CD4-positive, alpha-beta memory T cell (primary cell): Measurements from ENCODE around the gene VEGFA. TPM values are rescaled to one million over a fixed set of nuclear protein-coding genes. Genes with fewer than 3 reads are reported as not detected.

Experiments
- CTCF ChIA-PET: fragments of 350-600 bp; sonication (Branson Sonifier 250); formaldehyde crosslinking; loops from one replicate; lab custom pipeline; 2021; ENCODE audit warnings: inconsistent platforms; ENCODE audit not compliant: partially characterized antibody; lab: Charles Lee
- POLR2A ChIA-PET: fragments of 350-600 bp; sonication (Branson Sonifier 250); formaldehyde crosslinking; loops from one replicate; lab custom pipeline; 2021; ENCODE audit not compliant: partially characterized antibody; lab: Charles Lee
- DNase-seq, 5 donors: peaks; one replicate each; pipeline versions ENCODE4 v3.0.0 to v3.0.0-alpha.2; 2020 to 2022; ENCODE audit warnings: mixed read lengths in 1 of 5
- H3K27ac ChIP-seq: one replicate; pipeline ENCODE4 v1.7.0; 2013; ENCODE audit warnings: low read depth, low read length
- H3K27me3 ChIP-seq: 2 replicates; pipeline ENCODE4 v1.7.0; 2013; ENCODE audit warnings: mild to moderate bottlenecking, low read length, moderate library complexity; ENCODE audit not compliant: insufficient read depth
- H3K36me3 ChIP-seq: 2 replicates; pipeline ENCODE4 v1.7.0; 2013; ENCODE audit warnings: mild to moderate bottlenecking, low read length, moderate library complexity; ENCODE audit not compliant: insufficient read depth
- H3K4me1 ChIP-seq: 2 replicates; pipeline ENCODE4 v1.7.0; 2013; ENCODE audit warnings: mild to moderate bottlenecking, low read length, moderate library complexity; ENCODE audit not compliant: insufficient read depth
- H3K4me3 ChIP-seq, 2 donors: one replicate each; pipeline ENCODE4 v1.7.0; 2013; ENCODE audit warnings: low read length in 2 of 2, mild to moderate bottlenecking in 1 of 2
- H3K9me3 ChIP-seq, 2 donors: one replicate each; pipeline ENCODE4 v1.7.0; 2013; ENCODE audit warnings: low read length in 2 of 2, control low read depth in 1 of 2; ENCODE audit not compliant: control insufficient read depth in 1 of 2
- H3K27ac Mint-ChIP-seq, 7 donors: one replicate each; pipeline ENCODE4 v1.8.0; 2020 to 2021; ENCODE audit warnings: mixed read lengths in 7 of 7, mild to moderate bottlenecking in 6 of 7, inconsistent platforms in 3 of 7, moderate library complexity in 3 of 7
- H3K27me3 Mint-ChIP-seq, 2 donors: one replicate each; pipeline ENCODE4 v1.8.0; 2020 to 2021; ENCODE audit warnings: mixed read lengths in 2 of 2
- H3K36me3 Mint-ChIP-seq, 2 donors: one replicate each; pipeline ENCODE4 v1.8.0; 2020 to 2021; ENCODE audit warnings: mixed read lengths in 2 of 2, inconsistent platforms in 1 of 2, mild to moderate bottlenecking in 1 of 2
- H3K4me1 Mint-ChIP-seq, 4 donors: one replicate each; pipeline ENCODE4 v1.8.0; 2020 to 2021; ENCODE audit warnings: mixed read lengths in 4 of 4, mild to moderate bottlenecking in 1 of 4
- H3K4me3 Mint-ChIP-seq, 8 donors: one replicate each; pipeline ENCODE4 v1.8.0; 2020 to 2021; ENCODE audit warnings: mixed read lengths in 8 of 8, mild to moderate bottlenecking in 7 of 8, moderate library complexity in 6 of 8, inconsistent platforms in 3 of 8
- H3K9me3 Mint-ChIP-seq, 8 donors: one replicate each; pipeline ENCODE4 v1.8.0; 2020 to 2021; ENCODE audit warnings: mixed read lengths in 8 of 8, mild to moderate bottlenecking in 5 of 8, inconsistent platforms in 3 of 8, moderate library complexity in 1 of 8
- intact Hi-C: fragments of 100-400 bp; cut with micrococcal nuclease; formaldehyde crosslinking; loops from one replicate; pipeline ENCODE4 v1.15.1; 2023
- polyA plus RNA-seq, 2 donors: library from polyadenylated mRNA; unstranded; fragments of 300-500 nt; fragmentation: Illumina TruSeq; gene quantifications; one replicate each; pipeline ENCODE4 v1.2.3, GENCODE V29; 2021
- total RNA-seq, 2 experiments: library from RNA; stranded (reverse); gene quantifications; one replicate each; pipeline ENCODE4 v1.2.3, GENCODE V29; 2021

The VEGFA gene
- total and polyA plus RNA-seq, 4 experiments from 2014 or later = 0.29 to 1.1 TPM; not detected in 2

DNA sequence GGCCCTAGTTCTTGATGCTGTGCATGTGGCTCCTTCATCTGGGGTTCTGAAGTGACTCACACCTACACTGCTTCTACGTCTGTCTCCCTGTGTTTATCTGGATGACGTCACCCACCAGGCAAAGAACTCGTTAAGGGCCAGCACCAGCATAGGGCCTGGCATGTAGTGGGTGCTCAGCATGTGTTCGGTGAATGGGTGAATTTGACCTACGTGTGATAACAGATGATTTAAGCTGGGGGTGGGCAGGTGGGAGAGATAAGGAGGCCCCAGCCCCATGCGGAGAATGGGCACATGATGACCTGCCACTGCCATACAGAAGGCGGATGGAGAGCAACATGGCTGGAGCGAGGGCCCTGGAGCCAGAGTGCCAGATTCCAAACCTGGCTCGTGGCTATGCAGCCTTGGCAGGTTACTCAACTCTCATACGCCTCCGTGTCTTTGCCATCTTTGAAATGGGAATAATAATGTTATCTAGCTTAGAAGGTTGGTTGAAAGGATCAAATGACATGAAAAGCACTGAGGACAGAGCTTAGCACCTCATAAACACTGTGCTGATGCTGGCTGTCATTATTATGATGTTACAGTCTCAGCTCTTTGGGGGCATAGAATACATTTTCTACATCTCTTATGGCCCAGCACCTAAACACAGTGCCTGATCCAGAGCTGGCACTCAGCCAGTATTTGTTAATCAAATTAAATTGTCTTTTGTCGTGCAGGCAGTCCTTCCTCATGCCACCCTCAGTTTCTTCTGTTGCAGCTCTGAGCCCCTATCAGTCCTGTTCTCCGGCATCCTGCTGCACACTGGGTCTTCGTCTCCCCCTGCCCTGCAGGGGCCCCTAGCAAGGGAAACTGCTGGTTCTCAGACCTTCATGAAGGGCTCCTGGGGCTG lies 39.6 kb downstream of the VEGFA start:
- ChIA-PET CTCF (interaction anchor here (0.6 kb wide), 1 partner anchor 33 kb away, joined by 3 read pairs; no protein-coding TSS in a partner anchor), POLR2A (no interaction called here)
- H3K9me3 ChIP-seq = no peaks in the 10 kb centered on the region
- H3K27me3 ChIP-seq = no peaks in the 10 kb centered on the region
- intact Hi-C loops = no loop called here
- Mint-ChIP-seq H3K36me3 (no peaks in the 10 kb centered on the region), H3K27ac (no peak overlapping the region), H3K27me3 (peaks cover 2 to 5% of the 10 kb centered on the region in 2 donors), H3K4me3 (no peak overlapping the region), H3K4me1 (peaks cover 0 to 6% (median 2%) of the 10 kb centered on the region in 4 donors), H3K9me3 (no peaks in the 10 kb centered on the region)
- DNase-seq = no peak
- peaks cover 5% of the 10 kb centered on the region for H3K4me1 ChIP-seq
- H3K27ac ChIP-seq = no peak overlapping the region
- H3K4me3 ChIP-seq = no peak overlapping the region
- H3K36me3 ChIP-seq = no peaks in the 10 kb centered on the region

DNA sequence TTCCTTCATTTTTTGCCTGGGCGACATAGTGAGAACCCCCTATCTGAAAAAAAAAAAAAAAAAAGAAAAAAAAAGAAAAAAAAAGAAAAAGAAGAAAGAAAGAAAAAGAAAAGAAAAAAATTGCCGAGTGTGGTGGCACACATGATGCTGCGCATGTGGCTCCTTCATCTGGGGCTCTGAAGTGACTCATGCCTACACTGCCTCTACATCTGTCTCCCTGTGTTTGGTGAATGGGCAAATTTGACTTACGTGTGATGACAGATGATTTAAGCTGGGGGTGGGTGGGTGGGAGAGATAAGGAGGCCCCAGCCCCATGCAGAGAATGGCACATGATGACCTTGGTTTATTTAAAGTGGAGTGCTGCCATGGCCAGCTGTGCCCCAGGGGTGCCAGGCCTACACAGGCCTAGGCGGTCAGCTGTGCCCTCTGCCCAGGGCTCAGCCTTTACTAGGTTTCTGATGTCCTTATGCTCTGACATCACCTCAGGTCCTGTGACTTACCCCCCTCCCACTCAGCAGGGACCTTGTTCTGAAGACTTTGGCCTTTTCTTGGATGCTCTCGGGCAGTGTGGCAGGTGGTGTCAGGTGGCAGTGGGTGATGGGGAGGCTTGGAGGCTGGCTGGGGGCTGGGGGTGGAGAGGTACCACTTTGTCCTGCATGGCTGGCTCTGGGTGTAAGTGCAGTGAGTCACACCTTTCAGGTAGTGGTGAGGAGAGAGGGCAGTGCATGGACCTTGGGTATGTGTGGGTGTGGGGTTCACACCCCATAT lies 41.1 kb downstream of the VEGFA start:
- ChIA-PET CTCF (no interaction called here), POLR2A (no interaction called here)
- Histone ChIP-seq H3K36me3 (no peaks in the 10 kb centered on the region), H3K4me1 (peaks cover 5% of the 10 kb centered on the region), H3K4me3 (no peak overlapping the region), H3K9me3 (no peaks in the 10 kb centered on the region), H3K27ac (no peak overlapping the region), H3K27me3 (no peaks in the 10 kb centered on the region)
- H3K27ac Mint-ChIP-seq = no peak overlapping the region
- peaks cover 0 to 6% (median 2%) of the 10 kb centered on the region in 4 donors for H3K4me1 Mint-ChIP-seq
- DNase-seq = no peak
- H3K9me3 Mint-ChIP-seq = no peaks in the 10 kb centered on the region
- no peak overlapping the region for H3K4me3 Mint-ChIP-seq
- H3K36me3 Mint-ChIP-seq = no peaks in the 10 kb centered on the region
- intact Hi-C loops = no loop called here
- H3K27me3 Mint-ChIP-seq = peaks cover 3 to 5% of the 10 kb centered on the region in 2 donors

DNA sequence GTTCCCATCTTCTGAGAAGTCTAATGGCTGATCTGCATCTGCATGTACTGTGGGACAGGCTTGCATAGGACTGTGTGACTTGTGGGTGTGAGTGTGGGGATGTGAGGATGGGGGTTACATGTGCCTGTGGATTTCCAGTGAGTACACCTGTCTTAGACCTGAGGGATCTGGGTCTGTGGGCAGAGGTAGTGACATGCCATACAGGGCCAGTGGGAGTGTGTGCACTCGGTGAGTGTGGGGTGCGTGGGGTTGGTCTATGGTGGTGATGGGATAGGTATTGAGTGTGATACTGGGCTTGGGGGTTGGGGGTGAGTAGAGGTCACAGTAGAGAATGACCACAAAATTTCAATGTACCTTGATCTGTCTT lies 41.7 kb downstream of the VEGFA start:
- POLR2A ChIA-PET = no interaction called here
- H3K27ac Mint-ChIP-seq = no peak overlapping the region
- peaks cover 5% of the 10 kb centered on the region for H3K4me1 ChIP-seq
- no peaks in the 10 kb centered on the region for H3K36me3 ChIP-seq
- H3K4me3 Mint-ChIP-seq = no peak overlapping the region
- DNase-seq = no peak
- H3K4me1 Mint-ChIP-seq = peaks cover 0 to 6% (median 2%) of the 10 kb centered on the region in 4 donors
- H3K36me3 Mint-ChIP-seq = no peaks in the 10 kb centered on the region
- CTCF ChIA-PET = no interaction called here
- H3K27me3 Mint-ChIP-seq = peaks cover 4 to 8% of the 10 kb centered on the region in 2 donors
- no peak overlapping the region for H3K27ac ChIP-seq
- intact Hi-C loops = no loop called here
- no peaks in the 10 kb centered on the region for H3K9me3 Mint-ChIP-seq
- H3K4me3 ChIP-seq = no peak overlapping the region
- no peaks in the 10 kb centered on the region for H3K9me3 ChIP-seq
- no peaks in the 10 kb centered on the region for H3K27me3 ChIP-seq

DNA sequence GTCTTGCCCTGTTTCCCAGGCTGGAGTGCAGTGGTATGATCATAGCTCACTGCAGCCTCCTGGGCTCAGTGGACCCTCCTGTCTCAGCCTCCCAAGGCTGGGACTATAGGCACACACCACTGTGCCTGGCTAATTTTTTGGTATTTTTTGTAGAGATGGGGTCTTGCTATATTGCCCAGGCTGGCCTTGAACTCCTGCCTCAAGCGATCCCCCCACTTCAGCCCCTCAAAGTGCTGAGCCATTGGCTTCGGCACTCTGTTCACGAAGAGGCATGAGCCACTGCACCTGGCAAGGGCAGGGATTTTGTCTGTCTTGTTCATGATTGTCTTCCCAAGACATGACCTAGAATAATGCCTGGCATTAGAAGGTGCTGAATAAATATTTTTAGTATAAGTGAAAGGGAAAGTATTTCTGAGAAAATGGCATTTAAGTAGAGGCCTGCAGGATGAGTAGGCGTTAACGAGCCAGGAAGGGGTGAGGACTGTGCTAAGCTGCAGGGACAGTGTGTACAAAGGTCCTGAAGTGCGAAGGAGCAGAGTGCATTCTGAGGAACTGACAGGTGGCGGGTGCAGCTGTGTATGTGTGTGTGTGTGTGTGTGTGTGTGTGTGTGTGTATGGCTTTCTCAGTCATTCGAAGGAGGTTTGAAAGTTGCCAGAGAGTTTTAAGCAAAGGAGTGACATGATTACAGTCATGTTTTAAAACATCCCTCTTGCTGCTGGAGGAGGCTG lies 43.0 kb downstream of the VEGFA start:
- H3K9me3 ChIP-seq = no peaks in the 10 kb centered on the region
- no peaks in the 10 kb centered on the region for H3K9me3 Mint-ChIP-seq
- H3K27ac ChIP-seq = no peak overlapping the region
- peak overlapping the region in 2 of 7 donors; percentile 11 to 53 for H3K27ac Mint-ChIP-seq
- ChIA-PET POLR2A (no interaction called here), CTCF (no interaction called here)
- DNase-seq = no peak
- no peaks in the 10 kb centered on the region for H3K27me3 ChIP-seq
- no peaks in the 10 kb centered on the region for H3K36me3 ChIP-seq
- peaks cover 5% of the 10 kb centered on the region for H3K4me1 ChIP-seq
- intact Hi-C loops = no loop called here
- H3K4me3 ChIP-seq = no peak overlapping the region
- H3K27me3 Mint-ChIP-seq = peaks cover 1 to 8% of the 10 kb centered on the region in 2 donors
- peaks cover 0 to 6% (median 2%) of the 10 kb centered on the region in 4 donors for H3K4me1 Mint-ChIP-seq
- no peaks in the 10 kb centered on the region for H3K36me3 Mint-ChIP-seq
- no peak overlapping the region for H3K4me3 Mint-ChIP-seq

DNA sequence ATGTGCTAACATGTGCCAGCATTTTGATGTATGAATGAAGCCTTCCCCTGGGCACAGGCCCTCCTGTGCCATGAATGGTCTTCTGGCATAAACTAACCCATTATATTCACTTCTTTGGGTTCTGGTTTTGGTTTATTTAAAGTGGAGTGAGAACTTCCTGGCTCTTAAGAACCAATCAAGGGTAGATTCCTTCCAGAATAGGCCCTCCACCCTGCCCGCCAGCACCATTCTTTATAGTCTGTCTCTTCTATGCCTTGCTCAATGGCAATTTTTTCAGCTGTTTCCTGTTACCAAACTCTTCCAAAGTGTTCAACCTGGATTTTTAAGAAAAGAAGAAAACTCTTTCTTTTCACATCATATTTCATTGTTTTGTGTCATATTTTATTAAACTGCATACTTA lies 44.1 kb downstream of the VEGFA start:
- intact Hi-C loops = no loop called here
- Mint-ChIP-seq H3K36me3 (no peaks in the 10 kb centered on the region), H3K4me3 (no peak overlapping the region), H3K27ac (no peak overlapping the region), H3K4me1 (peaks cover 0 to 6% (median 2%) of the 10 kb centered on the region in 4 donors), H3K27me3 (peaks cover 1 to 7% of the 10 kb centered on the region in 2 donors), H3K9me3 (no peaks in the 10 kb centered on the region)
- H3K4me1 ChIP-seq = peaks cover 5% of the 10 kb centered on the region
- no peaks in the 10 kb centered on the region for H3K36me3 ChIP-seq
- H3K27me3 ChIP-seq = no peaks in the 10 kb centered on the region
- POLR2A ChIA-PET = no interaction called here
- DNase-seq = no peak
- no peak overlapping the region for H3K4me3 ChIP-seq
- no peaks in the 10 kb centered on the region for H3K9me3 ChIP-seq
- no peak overlapping the region for H3K27ac ChIP-seq
- CTCF ChIA-PET = interaction anchor here (0.6 kb wide), 1 partner anchor 50 kb away, joined by 3 read pairs; no protein-coding TSS in a partner anchor

DNA sequence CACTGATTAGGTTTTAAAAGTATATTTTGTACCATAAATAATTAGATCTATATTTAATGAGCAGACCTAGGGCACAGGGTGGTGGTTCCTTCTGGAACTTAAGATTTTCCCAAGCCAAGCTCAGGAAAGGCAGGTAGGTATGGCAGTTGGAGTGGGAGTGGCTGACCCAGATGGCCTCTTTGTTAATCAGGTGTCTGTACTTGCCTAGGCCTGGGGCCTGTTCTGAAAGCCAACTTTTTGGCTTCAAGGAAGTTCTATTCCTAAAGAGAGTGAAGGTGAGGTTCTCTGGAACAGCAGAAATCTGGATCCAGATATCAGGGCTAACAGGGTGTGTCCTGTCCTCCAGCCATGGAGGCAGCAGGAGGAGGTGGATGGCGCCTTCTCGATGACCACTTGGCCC lies 44.9 kb downstream of the VEGFA start:
- no peaks in the 10 kb centered on the region for H3K27me3 ChIP-seq
- no peak overlapping the region for H3K27ac ChIP-seq
- DNase-seq = no peak
- Mint-ChIP-seq H3K9me3 (no peaks in the 10 kb centered on the region), H3K27ac (no peak overlapping the region), H3K27me3 (peaks cover 1 to 4% of the 10 kb centered on the region in 2 donors), H3K36me3 (no peaks in the 10 kb centered on the region), H3K4me1 (peaks cover 0 to 6% (median 2%) of the 10 kb centered on the region in 4 donors), H3K4me3 (no peak overlapping the region)
- ChIA-PET CTCF (interaction anchor here (0.6 kb wide), 1 partner anchor 51 kb away, joined by 3 read pairs; no protein-coding TSS in a partner anchor), POLR2A (no interaction called here)
- H3K9me3 ChIP-seq = no peaks in the 10 kb centered on the region
- intact Hi-C loops = no loop called here
- peaks cover 5% of the 10 kb centered on the region for H3K4me1 ChIP-seq
- no peaks in the 10 kb centered on the region for H3K36me3 ChIP-seq
- no peak overlapping the region for H3K4me3 ChIP-seq
